SK-N-SH (cell line): Measurements from ENCODE around the gene TRMT44.

Source experiments
- CTCF ChIP-seq: fragments of 200-600 bp; sonication (generic); IDR thresholded peaks from 2 replicates; pipeline ENCODE4 v1.6.1; 2017; ENCODE audit warnings: antibody characterized with exemption, mild to moderate bottlenecking, moderate library complexity
- EP300 ChIP-seq, 2 experiments: IDR thresholded peaks; 2 replicates each; pipeline versions ENCODE4 v1.4.0 to v1.6.1; 2012; ENCODE audit warnings: borderline replicate concordance in 1 of 2, low read depth in 1 of 2, low read length in 1 of 2
- FOXM1 ChIP-seq: IDR thresholded peaks from 2 replicates; pipeline ENCODE4 v1.4.0; 2012; ENCODE audit warnings: low read depth, mild to moderate bottlenecking
- GATA2 ChIP-seq: sonication (generic); formaldehyde crosslinking; IDR thresholded peaks from 2 replicates; pipeline ENCODE4 v1.5.0; 2020; ENCODE audit warnings: mild to moderate bottlenecking, missing genetic modification reagents
- JUND ChIP-seq: IDR thresholded peaks from 2 replicates; pipeline ENCODE4 v1.4.0; 2012
- POLR2AphosphoS5 ChIP-seq: IDR thresholded peaks from 2 replicates; pipeline ENCODE4 v1.6.1; 2012; ENCODE audit warnings: low read depth, low read length
- RAD21 ChIP-seq: IDR thresholded peaks from 2 replicates; pipeline ENCODE4 v1.6.1; 2012; ENCODE audit warnings: mild to moderate bottlenecking, low read length
- SIN3A ChIP-seq: IDR thresholded peaks from 2 replicates; pipeline ENCODE4 v1.6.1; 2012; ENCODE audit warnings: low read depth, mild to moderate bottlenecking, low read length, moderate library complexity, borderline replicate concordance
- SMC3 ChIP-seq: IDR thresholded peaks from 2 replicates; pipeline ENCODE4 v1.6.1; 2012; ENCODE audit warnings: low read depth, low read length, improper control_type of control experiment
- TAF1 ChIP-seq: IDR thresholded peaks from 2 replicates; pipeline ENCODE4 v1.6.1; 2012; ENCODE audit warnings: low read depth, mild to moderate bottlenecking, low read length, moderate library complexity, borderline replicate concordance

GRCh38 chr4:8508740-8509139 is 68.2 kb downstream of the TRMT44 start:
- no peak for TF ChIP-seq FOXM1
- no peak for TF ChIP-seq RAD21
- no peak for TF ChIP-seq CTCF
- no peak for TF ChIP-seq EP300 (IDR thresholded peaks at IDR 0.05; ENCODE audit: borderline replicate concordance in 1 of 2, low read depth in 1 of 2, low read length in 1 of 2)
- no peak for TF ChIP-seq SMC3
- TF ChIP-seq POLR2AphosphoS5, result no peak
- TF ChIP-seq TAF1, result no peak
- TF ChIP-seq GATA2 (CRISPR knock-in tag), result no peak
- no peak for TF ChIP-seq SIN3A
- no peak for TF ChIP-seq JUND
